Progenitor cell of endocrine pancreas (in vitro differentiated cells): ENCODE measurements around the gene DGKB. TPM values are rescaled to one million over a fixed set of nuclear protein-coding genes. Genes with fewer than 3 reads are reported as not detected.

ENCODE experiments used
- DNase-seq: peaks from one replicate; pipeline ENCODE4 v3.0.0; 2021; ENCODE audit warnings: low spot score; ENCODE audit not compliant: unreplicated experiment
- H3K27ac Mint-ChIP-seq: 2 replicates; pipeline ENCODE4 v1.8.0; 2021; ENCODE audit warnings: mild to moderate bottlenecking, moderate library complexity, mixed read lengths
- H3K27me3 Mint-ChIP-seq: 2 replicates; pipeline ENCODE4 v1.8.0; 2021; ENCODE audit warnings: mixed read lengths
- H3K36me3 Mint-ChIP-seq: 2 replicates; pipeline ENCODE4 v1.8.0; 2022; ENCODE audit warnings: mixed read lengths; ENCODE audit not compliant: insufficient read depth
- H3K4me1 Mint-ChIP-seq: 2 replicates; pipeline ENCODE4 v1.8.0; 2021; ENCODE audit warnings: low read depth, mixed read lengths
- H3K4me3 Mint-ChIP-seq: 2 replicates; pipeline ENCODE4 v1.8.0; 2021; ENCODE audit warnings: low read depth, mild to moderate bottlenecking, moderate library complexity, mixed read lengths
- H3K9me3 Mint-ChIP-seq: 2 replicates; pipeline ENCODE4 v1.8.0; 2021; ENCODE audit warnings: low read depth, mixed read lengths
- CTCF ChIP-seq: fragments of 200-600 bp; sonication (generic); IDR thresholded peaks from one replicate; pipeline ENCODE4 v1.5.0; 2021; ENCODE audit warnings: antibody characterized with exemption, mild to moderate bottlenecking; ENCODE audit not compliant: unreplicated experiment
- total RNA-seq: library from RNA; stranded (reverse); gene quantifications from 2 replicates; pipeline ENCODE4 v1.2.1, GENCODE V29; 2021

The DGKB gene
- total RNA-seq, 1 donor from 2014 or later = 0.74 TPM

DNA sequence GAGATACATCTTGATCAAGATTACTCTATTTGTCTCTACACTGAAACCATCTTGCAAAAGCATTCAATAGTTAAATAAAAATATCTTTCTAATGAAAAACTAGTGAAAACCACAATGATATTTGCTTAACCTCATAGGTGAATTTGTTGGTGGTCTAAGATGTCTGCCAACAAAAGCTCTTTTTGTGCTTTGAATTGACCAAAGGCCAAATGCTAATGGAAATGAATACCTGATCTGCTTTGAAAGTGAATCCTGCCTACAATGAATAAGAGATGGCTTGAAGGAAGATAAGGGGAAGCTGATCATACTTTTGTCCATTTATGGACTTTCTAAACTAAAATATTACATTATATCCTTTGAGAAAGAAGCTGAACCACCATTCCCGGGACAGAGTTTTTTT lies 684.2 kb downstream of the DGKB start:
- H3K27me3 Mint-ChIP-seq = no peaks in the 10 kb centered on the region
- no peak overlapping the region for H3K4me3 Mint-ChIP-seq
- H3K9me3 Mint-ChIP-seq = no peaks in the 10 kb centered on the region
- DNase-seq = no peak
- H3K36me3 Mint-ChIP-seq = no peaks in the 10 kb centered on the region
- no peak for TF ChIP-seq CTCF
- no peaks in the 10 kb centered on the region for H3K4me1 Mint-ChIP-seq
- no peak overlapping the region for H3K27ac Mint-ChIP-seq

DNA sequence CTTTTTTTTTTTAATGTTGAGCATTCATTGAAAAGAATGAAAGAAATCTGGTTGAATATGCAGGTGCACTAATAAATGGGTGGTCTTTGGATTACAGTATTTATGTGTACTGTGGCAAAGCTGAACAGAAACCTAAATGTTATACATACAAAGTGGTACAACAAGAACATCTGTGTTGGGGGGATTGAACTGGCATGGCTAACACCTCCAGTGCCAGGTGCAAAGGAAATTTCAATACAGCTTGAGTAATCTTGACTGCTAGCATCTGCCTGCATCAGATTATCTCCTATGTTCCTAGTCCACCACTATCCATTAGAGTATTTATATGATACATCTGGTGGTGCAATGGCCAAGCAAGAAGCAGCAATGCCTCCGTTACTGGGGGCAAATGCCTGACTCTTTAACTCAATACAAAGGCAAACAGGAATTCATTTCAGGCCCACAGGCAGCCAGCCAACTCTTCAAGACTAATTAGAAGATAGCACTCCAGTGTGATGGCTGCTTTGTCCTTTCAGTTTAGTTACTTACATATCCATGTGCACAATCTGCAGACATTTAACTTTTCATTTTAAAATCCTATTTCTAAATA lies 692.6 kb downstream of the DGKB start:
- Mint-ChIP-seq H3K9me3 (no peaks in the 10 kb centered on the region), H3K4me1 (no peaks in the 10 kb centered on the region), H3K4me3 (no peak overlapping the region), H3K27ac (no peak overlapping the region), H3K36me3 (no peaks in the 10 kb centered on the region), H3K27me3 (no peaks in the 10 kb centered on the region)
- no peak for DNase-seq
- TF ChIP-seq CTCF = no peak

GRCh38 chr7:14207711-14208110 lies 694.8 kb downstream of the DGKB start:
- Mint-ChIP-seq H3K36me3 (no peaks in the 10 kb centered on the region), H3K4me1 (no peaks in the 10 kb centered on the region), H3K4me3 (no peak overlapping the region), H3K9me3 (no peaks in the 10 kb centered on the region), H3K27ac (no peak overlapping the region), H3K27me3 (no peaks in the 10 kb centered on the region)
- DNase-seq = no peak
- TF ChIP-seq CTCF = no peak

DNA sequence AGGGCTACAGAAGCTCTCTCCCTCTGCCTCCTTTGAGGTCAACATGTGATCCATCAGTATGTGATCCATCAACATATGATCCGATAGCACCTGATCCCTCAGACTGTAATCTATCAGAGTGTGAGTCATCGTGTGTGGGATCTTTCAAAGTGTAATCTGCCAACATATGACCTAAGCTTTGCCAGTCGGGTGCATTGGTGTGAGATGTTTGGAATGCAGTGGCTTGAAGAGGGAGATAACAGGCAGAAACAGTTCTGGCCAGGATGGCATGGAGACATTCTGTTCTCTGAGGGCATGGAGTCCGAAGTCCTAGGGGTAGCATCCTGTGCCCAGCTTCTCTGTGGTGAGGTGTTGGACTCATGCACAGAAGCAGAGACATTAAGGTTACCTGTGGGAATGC lies 695.4 kb downstream of the DGKB start:
- H3K9me3 Mint-ChIP-seq = no peaks in the 10 kb centered on the region
- H3K4me1 Mint-ChIP-seq = no peaks in the 10 kb centered on the region
- DNase-seq = no peak
- H3K27me3 Mint-ChIP-seq = no peaks in the 10 kb centered on the region
- H3K27ac Mint-ChIP-seq = no peak overlapping the region
- H3K36me3 Mint-ChIP-seq = no peaks in the 10 kb centered on the region
- no peak overlapping the region for H3K4me3 Mint-ChIP-seq
- no peak for TF ChIP-seq CTCF

GRCh38 chr7:14206121-14206520 lies 696.4 kb downstream of the DGKB start:
- DNase-seq = no peak
- H3K27ac Mint-ChIP-seq = no peak overlapping the region
- H3K27me3 Mint-ChIP-seq = no peaks in the 10 kb centered on the region
- H3K9me3 Mint-ChIP-seq = no peaks in the 10 kb centered on the region
- no peak for TF ChIP-seq CTCF
- H3K4me3 Mint-ChIP-seq = no peak overlapping the region
- H3K36me3 Mint-ChIP-seq = no peaks in the 10 kb centered on the region
- no peaks in the 10 kb centered on the region for H3K4me1 Mint-ChIP-seq
